T-helper 1 cell treated with Interleukin-12 subunit alpha and Interleukin-12 subunit beta and Interleukin-4 antibody, amounts not matched to agents 30 μg/mL and 1 μg/mL, for 36 hours (primary cell): ENCODE measurements around the gene PHPT1.

Experiments
- H3K27ac Mint-ChIP-seq: one replicate; pipeline ENCODE4 v1.8.0; 2021; ENCODE audit warnings: mild to moderate bottlenecking, mixed read lengths
- H3K27me3 Mint-ChIP-seq: one replicate; pipeline ENCODE4 v1.8.0; 2021; ENCODE audit warnings: low read depth, mixed read lengths
- H3K36me3 Mint-ChIP-seq: one replicate; pipeline ENCODE4 v1.8.0; 2021; ENCODE audit warnings: low read depth, mixed read lengths
- H3K4me1 Mint-ChIP-seq: one replicate; pipeline ENCODE4 v1.8.0; 2021; ENCODE audit warnings: low read depth, mixed read lengths
- H3K4me3 Mint-ChIP-seq: one replicate; pipeline ENCODE4 v1.8.0; 2021; ENCODE audit warnings: mild to moderate bottlenecking, moderate library complexity, mixed read lengths
- H3K9me3 Mint-ChIP-seq: one replicate; pipeline ENCODE4 v1.8.0; 2021; ENCODE audit warnings: mixed read lengths

Gene PHPT1

DNA sequence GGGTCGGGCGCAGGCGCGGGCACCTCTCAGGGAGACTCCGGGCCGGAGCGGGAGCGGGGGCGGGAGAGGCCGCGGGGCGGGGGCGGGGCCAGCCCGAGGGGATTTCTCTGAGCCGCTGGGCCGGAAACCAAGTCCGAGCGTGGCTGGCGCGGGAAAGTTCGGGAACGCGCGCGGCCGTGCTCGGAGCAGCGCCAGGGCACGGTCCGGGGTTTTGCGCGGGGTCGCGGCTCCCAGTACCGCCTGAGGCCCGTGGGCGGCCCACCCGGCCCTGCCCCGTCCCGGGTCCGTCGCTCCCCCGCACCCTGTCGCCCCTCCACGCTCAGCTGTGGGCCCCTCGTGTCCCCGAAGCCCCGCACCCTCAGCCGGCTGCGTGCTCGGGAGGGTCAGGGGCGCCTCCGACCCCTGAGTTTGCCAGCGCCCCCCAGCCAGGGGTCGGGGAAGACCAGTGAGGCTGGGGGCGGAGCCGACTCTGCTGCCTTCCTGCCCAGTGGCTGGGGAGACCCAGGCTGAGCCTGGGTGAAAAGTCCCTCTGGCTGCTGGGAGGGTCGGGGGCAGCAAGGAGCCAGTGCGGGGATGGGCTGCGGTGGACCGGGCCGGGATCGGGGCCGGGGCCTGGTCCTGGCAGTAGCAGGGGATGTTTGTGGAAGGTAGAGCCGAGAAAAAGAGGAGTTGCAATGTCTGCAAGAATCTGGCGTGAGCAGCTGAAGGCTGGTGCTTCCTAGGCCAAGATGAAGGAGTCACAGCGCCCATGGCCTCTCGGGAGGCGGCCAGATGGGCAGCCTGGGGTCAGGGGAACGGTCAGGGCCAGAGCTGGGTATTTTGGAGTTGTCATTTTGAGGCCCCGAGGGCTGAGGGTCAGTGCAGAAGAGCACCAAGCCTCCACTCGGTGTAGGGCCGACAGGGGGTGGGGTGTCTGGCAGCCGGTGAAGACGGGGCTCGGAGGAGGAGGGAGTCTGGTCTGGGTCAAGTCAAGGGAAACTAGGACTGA is 37.7 kb downstream of the PHPT1 start:
- no peaks in the 10 kb centered on the region for H3K27me3 Mint-ChIP-seq
- no peaks in the 10 kb centered on the region for H3K9me3 Mint-ChIP-seq
- H3K36me3 Mint-ChIP-seq: peaks cover 13% of the 10 kb centered on the region
- peaks cover 31% of the 10 kb centered on the region for H3K4me1 Mint-ChIP-seq
- peak overlapping the region; percentile 98 for H3K4me3 Mint-ChIP-seq
- peak overlapping the region; percentile 91 for H3K27ac Mint-ChIP-seq

DNA sequence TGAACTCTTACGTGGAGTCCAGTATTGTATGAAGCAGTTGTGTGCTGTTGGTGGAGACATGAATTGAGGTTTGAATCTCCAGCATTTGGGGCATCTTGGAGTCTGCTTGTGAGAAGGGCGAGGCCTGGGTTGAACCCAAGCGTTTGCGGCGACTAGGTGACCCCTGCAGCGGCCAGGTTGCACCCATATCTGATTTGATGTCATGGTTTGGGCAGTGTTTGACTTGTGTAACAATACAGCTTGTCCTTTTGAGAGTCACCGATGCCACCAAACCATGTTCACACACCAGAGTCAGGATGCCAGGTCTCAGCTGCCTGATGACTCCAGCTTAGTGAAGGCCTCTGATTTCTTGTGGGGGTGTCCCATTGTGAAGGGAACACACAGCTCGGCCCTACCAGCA is 39.2 kb downstream of the PHPT1 start:
- Mint-ChIP-seq H3K36me3 (peaks cover 4% of the 10 kb centered on the region), H3K4me1 (peaks cover 24% of the 10 kb centered on the region), H3K27me3 (no peaks in the 10 kb centered on the region), H3K27ac (no peak overlapping the region), H3K4me3 (peak overlapping the region; percentile 14), H3K9me3 (no peaks in the 10 kb centered on the region)

DNA sequence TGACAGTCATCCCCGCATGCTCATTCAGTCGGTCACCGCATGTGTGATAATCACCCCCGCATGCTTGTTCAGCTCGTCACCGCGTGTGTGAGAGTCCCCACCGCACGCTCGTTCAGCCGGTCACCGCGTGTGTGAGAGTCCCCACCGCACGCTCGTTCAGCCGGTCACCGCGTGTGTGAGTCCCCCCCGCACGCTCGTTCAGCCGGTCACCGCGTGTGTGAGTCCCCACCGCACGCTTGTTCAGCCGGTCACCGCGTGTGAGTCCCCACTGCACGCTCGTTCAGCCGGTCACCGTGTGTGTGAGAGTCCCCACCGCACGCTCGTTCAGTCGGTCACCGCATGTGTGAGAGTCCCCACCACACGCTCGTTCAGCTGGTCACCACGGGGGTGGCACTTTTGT is 40.6 kb downstream of the PHPT1 start:
- Mint-ChIP-seq H3K27me3 (no peaks in the 10 kb centered on the region), H3K4me3 (no peak overlapping the region), H3K27ac (no peak overlapping the region), H3K36me3 (peaks cover 12% of the 10 kb centered on the region), H3K9me3 (no peaks in the 10 kb centered on the region), H3K4me1 (peaks cover 27% of the 10 kb centered on the region)

DNA sequence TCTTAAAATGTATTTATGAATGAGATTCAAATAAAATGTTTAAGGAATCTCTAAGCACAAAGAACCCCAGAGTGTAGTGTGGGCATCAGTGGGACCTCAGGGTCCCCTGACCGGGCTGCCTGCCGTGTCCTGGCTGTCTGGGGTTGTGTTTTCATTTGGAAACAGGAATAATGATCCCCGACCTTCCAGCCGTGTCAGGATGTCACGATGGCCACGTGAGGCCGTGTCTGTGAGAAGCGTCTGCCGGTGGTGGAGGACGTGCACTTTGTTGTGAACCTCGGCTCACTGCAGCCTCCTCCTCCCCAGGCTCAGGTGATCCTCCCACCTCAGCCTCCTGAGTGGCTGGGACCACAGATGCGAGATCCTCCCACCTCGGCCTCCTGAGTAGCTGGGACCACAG is 41.5 kb downstream of the PHPT1 start:
- Mint-ChIP-seq H3K4me3 (no peak overlapping the region), H3K36me3 (peaks cover 16% of the 10 kb centered on the region), H3K9me3 (no peaks in the 10 kb centered on the region), H3K27ac (no peak overlapping the region), H3K27me3 (no peaks in the 10 kb centered on the region), H3K4me1 (peaks cover 24% of the 10 kb centered on the region)

DNA sequence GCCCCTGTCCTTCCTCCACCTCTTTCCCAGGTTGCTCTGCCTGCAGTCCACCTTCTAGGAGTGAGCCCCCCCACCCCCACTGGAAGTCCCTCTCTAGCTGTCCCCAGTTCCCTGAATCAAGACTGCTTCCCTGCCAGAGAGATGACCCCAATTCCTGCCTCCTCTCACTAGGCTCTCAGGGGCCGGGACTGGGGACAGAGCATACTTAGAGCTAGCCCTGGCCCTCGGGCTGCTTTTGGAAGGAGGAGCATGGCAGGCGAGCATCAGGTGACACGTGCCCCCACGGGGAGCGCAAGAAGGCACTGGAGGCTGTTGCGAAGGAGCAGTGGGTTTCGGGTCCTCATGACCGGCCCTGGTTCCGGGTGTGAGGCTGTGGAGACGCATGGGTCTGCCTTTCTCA is 46.8 kb downstream of the PHPT1 start:
- H3K36me3 Mint-ChIP-seq: peaks cover 29% of the 10 kb centered on the region
- H3K27ac Mint-ChIP-seq: peak overlapping the region; percentile 39
- H3K27me3 Mint-ChIP-seq: no peaks in the 10 kb centered on the region
- no peak overlapping the region for H3K4me3 Mint-ChIP-seq
- H3K4me1 Mint-ChIP-seq: peaks cover 34% of the 10 kb centered on the region
- no peaks in the 10 kb centered on the region for H3K9me3 Mint-ChIP-seq

DNA sequence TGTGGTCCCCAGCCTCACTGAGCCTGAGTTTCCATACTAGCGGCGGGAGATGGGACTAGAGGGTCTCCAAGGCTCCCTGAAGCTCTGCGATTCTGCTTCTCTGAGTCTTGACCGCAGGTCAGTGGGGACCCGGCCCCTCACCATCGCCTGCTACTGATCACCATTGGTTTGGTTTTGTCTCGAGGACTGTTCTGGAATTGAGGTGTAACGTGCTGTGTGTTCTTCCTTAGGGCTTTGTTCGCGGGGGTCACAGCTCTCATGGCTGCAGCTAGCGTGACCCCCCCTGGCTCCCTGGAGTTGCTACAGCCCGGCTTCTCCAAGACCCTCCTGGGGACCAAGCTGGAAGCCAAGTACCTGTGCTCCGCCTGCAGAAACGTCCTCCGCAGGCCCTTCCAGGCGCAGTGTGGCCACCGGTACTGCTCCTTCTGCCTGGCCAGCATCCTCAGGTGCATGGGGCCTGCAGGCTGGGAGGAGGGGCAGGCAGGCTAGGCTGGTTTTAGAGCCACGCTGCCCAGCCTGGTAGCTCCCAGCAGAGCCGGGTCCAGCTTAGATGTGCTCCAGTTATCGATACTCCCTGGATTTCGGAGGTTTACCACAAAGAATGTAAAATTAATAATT is 49.4 kb downstream of the PHPT1 start:
- Mint-ChIP-seq H3K36me3 (peaks cover 48% of the 10 kb centered on the region), H3K4me1 (peaks cover 51% of the 10 kb centered on the region), H3K27ac (peak overlapping the region; percentile 24), H3K9me3 (no peaks in the 10 kb centered on the region), H3K27me3 (no peaks in the 10 kb centered on the region), H3K4me3 (no peak overlapping the region)

DNA sequence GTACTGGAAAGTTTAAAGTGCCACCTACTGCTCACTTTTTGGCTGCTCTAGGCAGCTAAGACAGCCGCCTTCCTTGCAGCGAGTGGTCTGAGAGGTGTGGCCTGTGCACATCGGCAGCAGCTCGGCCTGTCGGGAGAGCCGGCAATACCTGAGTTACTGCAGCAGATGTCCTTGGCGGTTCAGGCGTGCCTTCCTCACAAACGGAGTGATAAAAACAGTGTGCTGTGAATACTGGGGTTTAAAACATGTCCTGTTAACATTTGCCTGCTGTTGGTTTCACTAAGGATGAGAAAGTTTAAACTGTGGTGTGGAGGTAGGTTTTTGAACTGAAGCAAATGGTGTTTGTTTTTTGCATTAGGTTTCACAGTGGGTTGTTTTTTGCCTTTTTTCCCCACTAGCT is 50.0 kb downstream of the PHPT1 start:
- no peaks in the 10 kb centered on the region for H3K27me3 Mint-ChIP-seq
- no peak overlapping the region for H3K4me3 Mint-ChIP-seq
- H3K4me1 Mint-ChIP-seq: peaks cover 53% of the 10 kb centered on the region
- H3K9me3 Mint-ChIP-seq: no peaks in the 10 kb centered on the region
- peak overlapping the region; percentile 82 for H3K27ac Mint-ChIP-seq
- peaks cover 46% of the 10 kb centered on the region for H3K36me3 Mint-ChIP-seq

DNA sequence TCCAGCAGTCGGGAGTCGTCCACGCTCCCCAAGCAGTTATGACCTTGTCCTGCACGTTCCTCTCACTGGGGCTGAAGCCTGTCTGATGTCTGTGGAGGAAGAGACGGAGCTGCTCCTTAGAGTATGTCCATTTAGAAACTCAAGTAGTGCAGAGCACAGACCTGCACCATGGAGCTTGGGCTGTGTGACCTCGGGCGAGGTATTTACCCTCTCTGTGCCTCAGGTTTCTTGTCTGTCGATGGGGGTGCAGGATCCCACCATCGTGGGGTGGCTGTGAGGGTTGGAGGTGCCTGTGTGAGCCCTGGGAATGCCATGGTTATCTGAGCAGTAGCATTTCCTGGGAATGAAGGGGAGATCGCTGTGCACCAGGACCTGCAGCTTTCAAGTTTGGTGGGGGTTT is 51.3 kb downstream of the PHPT1 start:
- Mint-ChIP-seq H3K27me3 (no peaks in the 10 kb centered on the region), H3K27ac (peak overlapping the region; percentile 96), H3K9me3 (no peaks in the 10 kb centered on the region), H3K4me1 (peaks cover 53% of the 10 kb centered on the region), H3K4me3 (peak overlapping the region; percentile 51), H3K36me3 (peaks cover 41% of the 10 kb centered on the region)
